ENCODE measurements around the gene FUT6.
"Not testable (repeated sequence)": the region's sequence is repeated elsewhere in the genome, so short reads cannot be mapped to it uniquely, and the experiment has no call there.

Gene FUT6

GRCh38 chr19:5839065-5840017 lies at the start of gene FUT6:
FUT6 (minus strand) TSS chr19:5839702; CDS start chr19:5832567, 7,135 bp downstream.
- no peak for DNase-seq (ENCODE audit: low spot score)

GRCh38 chr19:5884065-5884811 lies 44.7 kb upstream of the FUT6 start:
- not testable (repeated sequence) for DNase-seq (ENCODE audit: low spot score)

- not testable (repeated sequence) for DNase-seq (ENCODE audit: low spot score)
Measured at GRCh38 chr19:5883157-5883873, 43.8 kb upstream of the FUT6 start.

GRCh38 chr19:5882421-5882968 lies 43.0 kb upstream of the FUT6 start:
- no peak for DNase-seq (ENCODE audit: low spot score)

GRCh38 chr19:5881543-5882299 lies 42.2 kb upstream of the FUT6 start:
- DNase-seq (ENCODE audit: low spot score) = no peak

GRCh38 chr19:5880604-5881078 lies 41.1 kb upstream of the FUT6 start:
- DNase-seq (ENCODE audit: low spot score) = no peak

GRCh38 chr19:5880196-5880595 lies 40.7 kb upstream of the FUT6 start:
- no peak for DNase-seq (ENCODE audit: low spot score)

- DNase-seq (ENCODE audit: low spot score) = no peak
Measured at GRCh38 chr19:5877882-5878281, 38.4 kb upstream of the FUT6 start.

- no peak for DNase-seq (ENCODE audit: low spot score)
Measured at GRCh38 chr19:5877427-5877826, 37.9 kb upstream of the FUT6 start.

- DNase-seq (ENCODE audit: low spot score) = not testable (repeated sequence)
Measured at GRCh38 chr19:5874496-5874895, 35.0 kb upstream of the FUT6 start.

GRCh38 chr19:5873617-5874199 lies 34.2 kb upstream of the FUT6 start:
- no peak for DNase-seq (ENCODE audit: low spot score)

- no peak for DNase-seq (ENCODE audit: low spot score)
Measured at GRCh38 chr19:5870986-5871394, 31.5 kb upstream of the FUT6 start.

- no peak for DNase-seq (ENCODE audit: low spot score)
Measured at GRCh38 chr19:5867201-5868136, 28.0 kb upstream of the FUT6 start.

GRCh38 chr19:5865772-5866171 lies 26.3 kb upstream of the FUT6 start:
- no peak for DNase-seq (ENCODE audit: low spot score)

- no peak for DNase-seq (ENCODE audit: low spot score)
Measured at GRCh38 chr19:5864725-5865486, 25.4 kb upstream of the FUT6 start.

- DNase-seq (ENCODE audit: low spot score) = no peak
Measured at GRCh38 chr19:5864013-5864720, 24.7 kb upstream of the FUT6 start.

- DNase-seq (ENCODE audit: low spot score) = no peak
Measured at GRCh38 chr19:5863030-5863665, 23.6 kb upstream of the FUT6 start.
